Effector CD8-positive, alpha-beta T cell (primary cell): Measurements from ENCODE around the gene HS6ST2.

ENCODE experiments used
- DNase-seq: peaks from one replicate; lab custom pipeline; 2025; lab: John Stamatoyannopoulos, UW

Gene HS6ST2

DNA sequence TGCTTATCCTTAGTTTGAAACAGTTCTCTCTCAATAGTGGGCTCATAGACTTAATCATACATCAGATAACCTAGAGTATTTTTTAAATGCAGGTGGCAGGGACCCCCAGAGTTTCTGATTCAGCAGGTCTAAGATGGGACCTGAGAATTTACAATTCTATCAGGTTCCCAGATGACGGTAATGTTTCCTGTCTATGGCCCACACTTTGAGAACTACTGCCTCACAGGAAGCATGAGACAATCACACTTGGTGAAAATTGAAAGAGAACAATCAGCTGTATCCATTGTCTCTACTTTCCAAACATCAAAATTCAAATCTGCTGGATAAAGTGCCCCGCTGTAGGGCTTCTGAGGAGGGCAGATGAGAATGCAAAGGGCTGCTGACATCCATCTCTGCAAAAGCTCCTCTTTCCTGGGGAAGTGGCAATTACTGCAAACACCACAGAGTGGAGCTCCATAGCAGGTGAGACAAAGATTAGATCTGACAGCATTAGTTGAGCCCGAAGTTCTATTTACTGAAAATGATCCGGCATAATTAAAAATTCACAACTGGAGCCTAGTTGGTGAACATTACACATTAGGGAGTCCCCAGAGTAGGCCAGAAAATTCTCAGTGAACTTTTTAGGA is 281.8 kb downstream of the HS6ST2 start:
- DNase-seq: no peak

DNA sequence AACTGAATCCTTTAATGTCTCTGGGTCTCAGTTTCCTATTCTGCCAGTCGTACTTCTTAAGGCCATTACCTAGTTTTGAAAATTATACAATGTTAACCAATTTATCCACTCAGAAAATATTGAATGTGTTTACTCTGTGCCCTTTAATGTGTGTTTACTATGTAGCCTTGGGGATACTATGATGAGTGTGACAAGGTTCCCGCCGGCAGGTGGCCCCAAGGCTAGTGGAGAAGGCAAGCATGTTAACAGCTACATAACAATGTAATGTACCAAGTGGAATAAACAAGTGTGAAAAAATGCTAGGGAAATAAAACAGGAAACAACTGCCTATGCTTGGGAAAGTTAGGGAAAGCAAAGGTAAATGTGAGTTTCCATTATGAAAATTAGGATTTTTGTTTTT is 282.3 kb downstream of the HS6ST2 start:
- DNase-seq: no peak

- DNase-seq: no peak
Observed at GRCh38 chrX:132673331-132673730, 285.1 kb downstream of the HS6ST2 start.

- no peak for DNase-seq
Observed at GRCh38 chrX:132671229-132671641, 287.2 kb downstream of the HS6ST2 start.

DNA sequence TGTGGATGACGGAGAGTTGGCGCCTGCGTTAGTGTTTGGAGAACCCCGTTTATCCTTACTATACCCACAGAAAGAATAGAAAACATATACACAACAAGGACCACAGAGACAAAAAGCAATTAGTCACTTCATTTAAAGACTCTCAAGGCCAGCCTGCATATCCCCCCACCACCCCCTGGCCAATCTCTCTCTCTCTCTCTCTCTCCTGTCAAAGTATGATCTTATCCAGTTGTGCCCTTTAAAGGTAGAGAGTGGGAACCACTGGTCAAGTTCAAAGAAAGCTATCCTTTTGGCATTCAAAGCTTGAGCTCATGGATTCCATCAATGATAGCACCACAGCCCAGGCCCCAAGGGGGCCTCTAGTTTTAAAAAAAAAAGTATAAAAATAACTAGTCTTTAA is 289.3 kb downstream of the HS6ST2 start:
- no peak for DNase-seq

GRCh38 chrX:132668178-132668577 is 290.3 kb downstream of the HS6ST2 start:
- no peak for DNase-seq

- no peak for DNase-seq
Observed at GRCh38 chrX:132665676-132666075, 292.8 kb downstream of the HS6ST2 start.

- DNase-seq: no peak
Observed at GRCh38 chrX:132664273-132664672, 294.2 kb downstream of the HS6ST2 start.

- DNase-seq: no peak
Observed at GRCh38 chrX:132662844-132663243, 295.6 kb downstream of the HS6ST2 start.

DNA sequence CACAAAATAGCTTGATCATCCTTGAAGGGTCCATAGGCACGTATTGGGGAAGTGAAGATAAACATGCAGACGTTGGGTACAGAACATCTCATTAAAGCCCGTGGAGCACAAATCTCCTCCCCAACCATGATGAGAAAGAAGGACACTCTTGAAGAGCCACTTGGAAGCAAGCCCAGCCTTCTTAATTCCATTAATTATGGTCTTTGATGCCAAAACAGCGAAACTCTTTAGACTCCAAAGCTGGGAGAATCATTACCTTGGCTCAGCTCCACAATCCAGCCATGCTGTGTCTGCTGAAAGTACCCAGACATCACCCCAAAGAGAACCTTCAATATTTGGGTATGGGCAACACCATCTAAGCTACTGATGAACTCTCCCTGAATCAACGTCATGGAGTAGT is 300.6 kb downstream of the HS6ST2 start:
- no peak for DNase-seq

GRCh38 chrX:132652871-132653270 is 305.6 kb downstream of the HS6ST2 start:
- no peak for DNase-seq

GRCh38 chrX:132651421-132652086 is 306.9 kb downstream of the HS6ST2 start:
- no peak for DNase-seq

- DNase-seq: no peak
Observed at GRCh38 chrX:132648895-132649294, 309.5 kb downstream of the HS6ST2 start.

DNA sequence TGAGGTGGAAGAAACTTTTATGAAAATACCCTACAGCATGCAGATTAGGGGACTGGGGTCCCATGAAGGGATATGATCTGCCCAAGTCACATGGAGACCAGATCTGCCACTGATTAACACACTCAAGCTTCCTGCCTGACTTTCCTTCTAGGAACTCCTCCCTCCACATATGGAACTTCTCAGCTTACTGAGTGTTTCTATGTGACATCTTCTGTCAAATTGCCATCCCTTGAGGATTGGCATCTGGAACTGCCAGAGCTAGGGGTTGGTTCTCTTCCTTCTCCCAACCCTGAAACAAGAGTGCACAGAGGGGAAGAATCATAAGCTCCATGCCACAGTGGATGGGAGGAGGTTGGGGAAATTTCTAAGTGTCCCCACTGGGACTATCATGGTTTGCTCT is 319.0 kb downstream of the HS6ST2 start:
- no peak for DNase-seq

DNA sequence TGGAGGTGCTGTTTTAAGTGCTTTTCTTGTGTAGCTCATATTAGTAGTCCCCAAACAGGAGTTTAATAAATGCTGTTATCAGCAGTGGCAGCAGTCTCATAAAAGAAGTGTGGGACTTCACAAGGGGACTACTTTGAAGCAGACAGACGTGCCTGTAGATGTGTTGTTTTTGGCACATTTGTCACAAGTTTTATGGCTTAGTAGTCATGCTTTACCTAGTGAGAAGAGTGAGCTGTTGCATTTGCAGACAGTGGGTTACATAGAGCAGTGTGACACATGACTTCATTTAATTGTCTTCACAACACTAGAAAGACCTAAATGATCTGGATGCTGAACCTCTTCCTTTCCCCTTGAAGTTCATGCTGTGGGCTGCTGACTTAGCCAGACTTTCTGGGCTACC is 320.1 kb downstream of the HS6ST2 start:
- no peak for DNase-seq

GRCh38 chrX:132636080-132636479 is 322.3 kb downstream of the HS6ST2 start:
- DNase-seq: no peak

DNA sequence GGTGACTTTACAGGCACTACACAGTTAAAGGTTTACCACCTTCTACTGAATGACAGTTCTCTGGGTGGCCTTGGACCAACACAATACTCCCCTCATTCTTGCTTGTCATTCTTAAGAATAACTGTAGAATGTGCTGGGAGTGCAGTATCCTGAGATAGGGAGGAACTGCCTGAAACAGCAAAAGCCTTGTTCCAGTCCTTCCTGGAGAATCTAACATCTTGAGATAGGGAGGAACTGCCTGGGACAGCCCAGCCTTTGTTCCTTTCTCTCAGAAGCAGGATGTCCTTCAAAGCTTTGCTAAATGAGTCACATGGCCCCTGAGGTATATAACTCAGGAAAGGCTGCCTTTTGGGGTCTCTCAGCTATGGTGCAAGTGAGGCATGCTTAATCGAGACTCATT is 323.9 kb downstream of the HS6ST2 start:
- DNase-seq: no peak

DNA sequence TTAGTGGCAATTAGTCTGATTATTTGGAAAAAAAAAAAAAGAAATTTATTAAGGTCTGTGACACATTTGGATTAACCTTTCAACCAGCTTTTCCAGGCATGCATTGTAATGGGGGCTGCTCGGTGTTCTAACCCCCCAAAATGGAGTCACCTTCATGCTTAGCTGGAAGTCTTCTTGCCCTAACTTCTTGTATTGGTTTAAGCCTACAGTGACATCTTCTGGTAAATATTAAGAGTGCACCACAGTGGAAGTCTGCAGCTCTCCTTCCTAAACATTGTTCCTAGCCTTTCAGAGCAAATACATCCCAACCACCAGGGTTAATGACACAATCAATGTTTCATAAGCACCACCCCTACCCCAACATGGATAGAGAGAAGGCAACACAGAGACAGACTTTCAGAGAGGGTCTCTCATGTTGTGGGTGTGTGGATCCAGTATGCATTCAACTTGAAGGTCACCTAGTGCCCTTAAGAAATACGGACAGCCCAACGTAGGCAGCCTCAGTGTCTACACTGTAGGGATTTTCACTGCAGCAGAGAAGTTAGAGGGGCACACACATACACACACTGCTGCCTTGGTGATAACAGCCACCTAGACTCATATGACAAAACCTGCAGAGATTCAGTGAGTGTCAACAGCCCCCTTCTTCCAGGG is 326.7 kb downstream of the HS6ST2 start:
- no peak for DNase-seq

DNA sequence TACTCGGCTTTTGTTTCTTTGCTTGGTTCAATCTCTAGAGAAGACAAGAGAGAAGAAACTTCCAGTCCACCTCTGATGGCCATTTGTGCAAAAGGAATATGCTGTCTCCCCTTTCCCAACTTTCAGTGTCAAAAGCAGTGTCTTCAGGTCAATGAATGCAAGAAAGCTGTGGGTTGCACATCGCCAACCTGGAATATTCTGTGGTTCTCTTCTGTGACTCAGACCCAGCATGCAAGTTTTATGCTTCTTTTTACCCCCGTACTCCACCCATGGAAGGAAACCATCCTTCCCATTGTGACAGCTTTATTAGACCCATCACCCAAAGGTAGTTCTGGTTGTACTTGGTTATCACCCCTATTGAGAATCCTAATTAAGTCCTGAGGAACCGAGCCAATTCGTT is 334.0 kb downstream of the HS6ST2 start:
- no peak for DNase-seq

DNA sequence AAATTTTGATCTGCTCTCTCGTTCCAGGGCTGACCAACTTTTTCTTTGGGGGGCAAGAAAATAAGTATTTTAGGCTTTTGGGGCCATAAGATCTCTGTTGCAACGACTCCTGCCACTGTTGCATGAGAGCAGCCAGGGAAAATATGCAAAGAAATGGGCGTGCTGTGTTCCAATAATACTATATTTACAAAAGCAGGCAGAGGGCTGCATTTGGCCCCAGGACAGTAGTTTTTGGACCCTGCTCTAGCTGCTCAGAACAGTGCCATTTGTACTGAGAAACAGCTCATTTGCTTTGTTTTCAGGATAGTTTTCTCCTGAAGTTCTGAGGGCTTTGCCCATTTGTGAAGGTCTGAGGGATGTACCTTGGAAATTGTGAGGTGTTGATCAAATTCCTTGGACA is 334.5 kb downstream of the HS6ST2 start:
- no peak for DNase-seq

- DNase-seq: no peak
Observed at GRCh38 chrX:132623300-132623699, 335.1 kb downstream of the HS6ST2 start.

DNA sequence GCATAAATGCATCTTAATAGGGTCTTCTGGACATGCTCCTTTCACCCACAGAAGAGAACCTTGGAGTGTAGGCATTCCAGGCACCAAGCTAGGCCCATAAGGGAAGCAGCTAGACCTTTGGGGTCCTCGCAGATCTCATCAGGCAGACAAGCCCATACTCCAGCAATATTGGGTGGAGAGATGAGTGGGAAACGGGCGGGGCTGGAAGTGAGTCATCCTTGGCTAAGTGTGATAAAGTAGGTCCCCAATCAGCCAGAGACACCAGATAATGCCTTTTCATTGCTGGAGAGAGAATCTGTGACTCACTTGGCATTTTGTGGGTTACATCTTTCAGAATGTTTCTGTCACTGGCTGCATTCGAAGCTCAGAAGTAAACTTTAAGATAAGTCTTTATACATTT is 336.3 kb downstream of the HS6ST2 start:
- DNase-seq: no peak

DNA sequence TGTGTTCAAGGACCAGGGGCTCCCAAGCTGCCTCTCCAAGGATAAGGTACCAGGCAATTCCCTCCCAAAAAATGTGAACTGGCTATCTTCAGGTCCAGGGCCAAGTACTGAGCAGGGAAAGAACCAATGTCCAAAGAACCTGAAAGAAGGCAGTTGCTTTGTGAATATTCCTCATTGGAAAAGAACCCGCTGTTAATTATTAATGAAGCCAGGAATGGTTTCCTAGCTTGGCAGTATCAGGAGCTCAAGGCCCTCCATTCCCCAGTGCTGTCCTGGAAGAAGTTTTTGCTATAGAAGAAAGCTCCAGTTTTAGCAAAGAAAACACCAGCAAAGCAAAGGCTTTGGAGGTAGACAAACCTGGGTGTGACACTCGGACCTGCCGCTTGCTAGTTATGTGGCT is 339.6 kb downstream of the HS6ST2 start:
- DNase-seq: no peak
